ENCODE measurements around the gene BIRC5. TPM values are rescaled to one million over a fixed set of nuclear protein-coding genes. Genes with fewer than 3 reads are reported as not detected.
A peak's percentile ranks its signal among the peaks of the same experiment; 100 is the strongest.

The BIRC5 gene
- total RNA-seq, 1 donor from 2014 or later: 61.7 TPM

GRCh38 chr17:78183916-78184315, 30.1 kb upstream of the BIRC5 start:
- no peak for DNase-seq (ENCODE audit: low read depth, low spot score)

GRCh38 chr17:78184351-78184750, 29.7 kb upstream of the BIRC5 start:
- DNase-seq (ENCODE audit: low read depth, low spot score): no peak

GRCh38 chr17:78184868-78185267, 29.2 kb upstream of the BIRC5 start:
- DNase-seq (ENCODE audit: low read depth, low spot score): no peak

- no peak for DNase-seq (ENCODE audit: low read depth, low spot score)
These were observed 27.9 kb upstream of the BIRC5 start for GRCh38 chr17:78185981-78186691.

GRCh38 chr17:78186692-78187595, 27.1 kb upstream of the BIRC5 start, which contains the start of the genes AFMID and TK1:
Gene AFMID, plus strand, starts transcription at chr17:78187362. Its CDS starts 9 bp downstream, at chr17:78187371.
Gene TK1, minus strand, starts transcription at chr17:78187052. Its CDS starts 58 bp downstream, at chr17:78186994.
- peak; percentile 87 for DNase-seq (ENCODE audit: low read depth, low spot score)

GRCh38 chr17:78196716-78197115, 17.3 kb upstream of the BIRC5 start:
- DNase-seq (ENCODE audit: low read depth, low spot score): no peak

GRCh38 chr17:78197147-78197832, 16.8 kb upstream of the BIRC5 start:
- no peak for DNase-seq (ENCODE audit: low read depth, low spot score)

GRCh38 chr17:78200451-78200850, 13.6 kb upstream of the BIRC5 start:
- DNase-seq (ENCODE audit: low read depth, low spot score): no peak

GRCh38 chr17:78202666-78203065, 11.4 kb upstream of the BIRC5 start:
- DNase-seq (ENCODE audit: low read depth, low spot score): no peak

GRCh38 chr17:78204387-78205123, 9.5 kb upstream of the BIRC5 start:
- DNase-seq (ENCODE audit: low read depth, low spot score): no peak

- no peak for DNase-seq (ENCODE audit: low read depth, low spot score)
These were observed 8.8 kb upstream of the BIRC5 start for GRCh38 chr17:78205124-78205775.

- DNase-seq (ENCODE audit: low read depth, low spot score): no peak
These were observed 7.8 kb upstream of the BIRC5 start for GRCh38 chr17:78206298-78206697.

- DNase-seq (ENCODE audit: low read depth, low spot score): no peak
These were observed 5.6 kb upstream of the BIRC5 start for GRCh38 chr17:78208486-78208885.

- DNase-seq (ENCODE audit: low read depth, low spot score): no peak
These were observed 3.9 kb upstream of the BIRC5 start for GRCh38 chr17:78210111-78210510.

GRCh38 chr17:78211032-78211431, 3.0 kb upstream of the BIRC5 start:
- DNase-seq (ENCODE audit: low read depth, low spot score): no peak

GRCh38 chr17:78214706-78215061, 631 bp downstream of the BIRC5 start:
- DNase-seq (ENCODE audit: low read depth, low spot score): no peak

GRCh38 chr17:78219396-78220150, 5.5 kb downstream of the BIRC5 start:
- DNase-seq (ENCODE audit: low read depth, low spot score): no peak

GRCh38 chr17:78223061-78223460, 9.0 kb downstream of the BIRC5 start:
- peak; percentile 33 for DNase-seq (ENCODE audit: low read depth, low spot score)

- DNase-seq (ENCODE audit: low read depth, low spot score): no peak
These were observed 9.7 kb downstream of the BIRC5 start for GRCh38 chr17:78223765-78224164.
